Esophagus squamous epithelium (tissue), 4 donors: ENCODE measurements around the gene VPS26B.

Experiments used
- CTCF ChIP-seq, 6 experiments: fragments of 450-650 bp in 4 of 6; fragments of 200-600 bp in 2 of 6; sonication (generic) in 2 of 6; IDR thresholded peaks; one replicate each; pipeline ENCODE4 v1.5.1; 2016 to 2019; ENCODE audit warnings: antibody characterized with exemption in 6 of 6, mild to moderate bottlenecking in 4 of 6, moderate library complexity in 4 of 6
- POLR2A ChIP-seq, 4 donors: fragments of 450-650 bp; IDR thresholded peaks; one replicate each; pipeline ENCODE4 v1.6.1; 2017; ENCODE audit warnings: antibody characterized with exemption in 4 of 4, mild to moderate bottlenecking in 4 of 4, moderate library complexity in 3 of 4

GRCh38 chr11:134277183-134278001 lies 52.9 kb downstream of the VPS26B start:
- TF ChIP-seq CTCF (IDR thresholded peaks at IDR 0.05), result no peak
- TF ChIP-seq POLR2A (IDR thresholded peaks at IDR 0.05), result no peak
